HL-60 (cell line): ENCODE results near the gene MYEOV.

ENCODE experiments used
- GABPA ChIP-seq: IDR thresholded peaks from 2 replicates; pipeline ENCODE4 v1.6.1; 2012; ENCODE audit warnings: low read depth
- POLR2AphosphoS5 ChIP-seq: IDR thresholded peaks from 2 replicates; pipeline ENCODE4 v1.6.1; 2012; ENCODE audit warnings: low read depth
- SPI1 ChIP-seq: IDR thresholded peaks from 2 replicates; pipeline ENCODE4 v1.6.1; 2012; ENCODE audit warnings: low read depth, mild to moderate bottlenecking, borderline replicate concordance
- TF ChIP-seq, protein P1 (sequence below): IDR thresholded peaks from one replicate; pipeline ENCODE4 v1.5.1; 2011; ENCODE audit warnings: low read length, control low read depth, inconsistent platforms; ENCODE audit not compliant: insufficient read depth
- TF ChIP-seq, protein P2 (sequence below): IDR thresholded peaks from 2 replicates; pipeline ENCODE4 v1.6.1; 2012; ENCODE audit warnings: low read depth; ENCODE audit not compliant: insufficient replicate concordance

DNA sequence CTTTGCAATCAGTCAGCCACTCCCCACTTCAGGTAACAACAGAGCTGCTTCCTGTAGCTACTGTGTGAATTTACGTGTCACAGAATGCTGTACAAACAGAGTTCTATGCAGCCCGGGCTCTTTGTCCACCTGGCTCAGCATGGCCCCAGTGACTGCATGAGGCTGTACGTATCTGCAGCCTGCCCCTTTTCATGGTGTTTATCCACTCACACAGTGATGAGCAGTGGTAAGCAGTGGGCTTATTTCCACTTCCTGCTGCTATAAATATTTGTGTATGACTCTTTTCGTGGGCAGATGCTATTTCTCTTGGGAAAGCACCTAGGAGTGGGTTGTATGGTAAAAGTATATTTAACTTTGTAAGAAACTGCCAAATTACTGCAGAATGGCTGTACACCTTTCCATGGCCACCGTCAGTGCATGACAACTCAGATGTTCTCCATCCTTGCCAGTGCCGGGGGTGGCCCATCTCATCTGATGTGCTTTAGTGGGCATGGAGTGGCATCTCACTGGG is 43.3 kb downstream of the MYEOV start:
- TF ChIP-seq, protein P1, sequence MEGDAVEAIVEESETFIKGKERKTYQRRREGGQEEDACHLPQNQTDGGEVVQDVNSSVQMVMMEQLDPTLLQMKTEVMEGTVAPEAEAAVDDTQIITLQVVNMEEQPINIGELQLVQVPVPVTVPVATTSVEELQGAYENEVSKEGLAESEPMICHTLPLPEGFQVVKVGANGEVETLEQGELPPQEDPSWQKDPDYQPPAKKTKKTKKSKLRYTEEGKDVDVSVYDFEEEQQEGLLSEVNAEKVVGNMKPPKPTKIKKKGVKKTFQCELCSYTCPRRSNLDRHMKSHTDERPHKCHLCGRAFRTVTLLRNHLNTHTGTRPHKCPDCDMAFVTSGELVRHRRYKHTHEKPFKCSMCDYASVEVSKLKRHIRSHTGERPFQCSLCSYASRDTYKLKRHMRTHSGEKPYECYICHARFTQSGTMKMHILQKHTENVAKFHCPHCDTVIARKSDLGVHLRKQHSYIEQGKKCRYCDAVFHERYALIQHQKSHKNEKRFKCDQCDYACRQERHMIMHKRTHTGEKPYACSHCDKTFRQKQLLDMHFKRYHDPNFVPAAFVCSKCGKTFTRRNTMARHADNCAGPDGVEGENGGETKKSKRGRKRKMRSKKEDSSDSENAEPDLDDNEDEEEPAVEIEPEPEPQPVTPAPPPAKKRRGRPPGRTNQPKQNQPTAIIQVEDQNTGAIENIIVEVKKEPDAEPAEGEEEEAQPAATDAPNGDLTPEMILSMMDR = no peak
- no peak for TF ChIP-seq GABPA
- no peak for TF ChIP-seq POLR2AphosphoS5
- TF ChIP-seq, protein P2, sequence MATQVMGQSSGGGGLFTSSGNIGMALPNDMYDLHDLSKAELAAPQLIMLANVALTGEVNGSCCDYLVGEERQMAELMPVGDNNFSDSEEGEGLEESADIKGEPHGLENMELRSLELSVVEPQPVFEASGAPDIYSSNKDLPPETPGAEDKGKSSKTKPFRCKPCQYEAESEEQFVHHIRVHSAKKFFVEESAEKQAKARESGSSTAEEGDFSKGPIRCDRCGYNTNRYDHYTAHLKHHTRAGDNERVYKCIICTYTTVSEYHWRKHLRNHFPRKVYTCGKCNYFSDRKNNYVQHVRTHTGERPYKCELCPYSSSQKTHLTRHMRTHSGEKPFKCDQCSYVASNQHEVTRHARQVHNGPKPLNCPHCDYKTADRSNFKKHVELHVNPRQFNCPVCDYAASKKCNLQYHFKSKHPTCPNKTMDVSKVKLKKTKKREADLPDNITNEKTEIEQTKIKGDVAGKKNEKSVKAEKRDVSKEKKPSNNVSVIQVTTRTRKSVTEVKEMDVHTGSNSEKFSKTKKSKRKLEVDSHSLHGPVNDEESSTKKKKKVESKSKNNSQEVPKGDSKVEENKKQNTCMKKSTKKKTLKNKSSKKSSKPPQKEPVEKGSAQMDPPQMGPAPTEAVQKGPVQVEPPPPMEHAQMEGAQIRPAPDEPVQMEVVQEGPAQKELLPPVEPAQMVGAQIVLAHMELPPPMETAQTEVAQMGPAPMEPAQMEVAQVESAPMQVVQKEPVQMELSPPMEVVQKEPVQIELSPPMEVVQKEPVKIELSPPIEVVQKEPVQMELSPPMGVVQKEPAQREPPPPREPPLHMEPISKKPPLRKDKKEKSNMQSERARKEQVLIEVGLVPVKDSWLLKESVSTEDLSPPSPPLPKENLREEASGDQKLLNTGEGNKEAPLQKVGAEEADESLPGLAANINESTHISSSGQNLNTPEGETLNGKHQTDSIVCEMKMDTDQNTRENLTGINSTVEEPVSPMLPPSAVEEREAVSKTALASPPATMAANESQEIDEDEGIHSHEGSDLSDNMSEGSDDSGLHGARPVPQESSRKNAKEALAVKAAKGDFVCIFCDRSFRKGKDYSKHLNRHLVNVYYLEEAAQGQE = no peak
- no peak for TF ChIP-seq SPI1
